GM19238 (cell line): ENCODE data around the gene COX7A2L.
"Not testable (repeated sequence)": the region's sequence is repeated elsewhere in the genome, so short reads cannot be mapped to it uniquely, and the experiment has no call there.

Experiments
- DNase-seq: peaks from one replicate; pipeline ENCODE4 v3.0.0; 2011; ENCODE audit warnings: low spot score; ENCODE audit not compliant: insufficient read length

COX7A2L gene

DNA sequence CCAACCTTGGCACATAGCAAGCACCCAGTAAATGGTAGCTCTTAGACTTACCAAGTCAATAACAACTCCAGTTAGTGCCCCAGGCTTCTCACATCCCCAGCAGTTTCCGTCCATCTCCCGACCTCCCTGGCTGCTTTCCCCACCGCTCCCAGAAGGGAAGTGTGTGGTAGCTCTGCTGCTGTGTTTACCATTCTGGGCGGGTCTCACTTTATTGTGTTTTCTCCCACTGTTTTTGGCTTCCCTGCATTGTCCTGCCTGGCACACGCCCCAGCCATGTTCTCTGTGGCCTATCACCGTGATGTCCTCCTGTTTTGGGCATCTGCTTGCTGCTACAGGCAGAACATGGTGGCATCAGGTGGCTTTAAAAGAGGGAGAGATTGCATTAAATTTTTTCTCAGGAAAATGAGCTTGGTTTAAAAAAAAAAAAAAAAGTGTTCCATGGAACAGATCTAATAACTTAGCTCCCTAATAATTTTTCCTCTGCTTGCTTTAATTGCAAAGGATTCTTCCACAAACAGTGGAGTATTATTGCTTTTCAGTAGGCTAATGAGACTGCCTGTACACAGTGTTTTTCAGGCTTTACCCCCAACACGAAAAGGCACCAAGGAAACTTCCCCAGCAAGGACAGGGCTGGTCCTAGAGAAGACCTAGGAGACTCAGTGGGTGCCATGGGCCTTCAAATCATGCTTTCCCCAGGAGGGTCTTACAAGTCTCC is 8.0 kb upstream of the COX7A2L start:
- DNase-seq = no peak

GRCh38 chr2:42367835-42368234 is 6.8 kb upstream of the COX7A2L start:
- DNase-seq = no peak

DNA sequence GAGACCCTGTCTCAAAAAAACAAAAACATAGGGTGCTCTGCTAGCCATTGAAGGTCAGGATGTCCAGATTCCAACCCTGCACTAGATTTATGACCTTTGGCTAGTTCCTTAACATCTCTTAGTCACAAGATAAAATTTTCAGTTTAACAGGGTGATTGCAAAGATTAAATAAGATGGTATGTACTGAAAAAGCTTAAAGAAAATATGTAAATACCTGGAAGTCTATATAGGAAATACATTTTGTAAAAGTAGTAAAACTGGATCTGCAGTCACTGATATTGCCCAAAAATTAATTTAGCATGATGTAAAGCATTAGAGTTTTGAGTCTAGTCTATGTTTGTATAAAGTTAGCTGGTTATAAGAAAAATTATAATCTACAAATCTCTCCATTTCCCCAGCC is 5.4 kb upstream of the COX7A2L start:
- DNase-seq = no peak

DNA sequence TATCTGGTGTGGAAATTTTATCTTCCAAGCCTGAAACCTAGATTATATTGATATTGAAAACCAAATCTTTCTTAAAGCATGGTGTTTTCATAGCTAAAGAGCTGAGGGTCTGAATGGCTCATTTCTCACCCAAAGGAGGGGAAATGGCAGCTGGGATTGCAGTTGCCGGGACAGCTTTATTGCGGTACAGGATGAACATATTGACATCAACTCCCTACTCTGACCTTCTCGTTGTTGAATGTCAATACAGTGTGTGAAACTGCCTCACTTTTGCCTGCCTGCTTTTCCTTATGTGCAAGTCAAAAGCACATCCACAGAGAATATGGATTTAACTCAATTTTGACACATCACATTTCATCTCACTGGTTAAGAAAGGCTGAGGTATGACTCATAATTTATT is 3.6 kb upstream of the COX7A2L start:
- no peak for DNase-seq

DNA sequence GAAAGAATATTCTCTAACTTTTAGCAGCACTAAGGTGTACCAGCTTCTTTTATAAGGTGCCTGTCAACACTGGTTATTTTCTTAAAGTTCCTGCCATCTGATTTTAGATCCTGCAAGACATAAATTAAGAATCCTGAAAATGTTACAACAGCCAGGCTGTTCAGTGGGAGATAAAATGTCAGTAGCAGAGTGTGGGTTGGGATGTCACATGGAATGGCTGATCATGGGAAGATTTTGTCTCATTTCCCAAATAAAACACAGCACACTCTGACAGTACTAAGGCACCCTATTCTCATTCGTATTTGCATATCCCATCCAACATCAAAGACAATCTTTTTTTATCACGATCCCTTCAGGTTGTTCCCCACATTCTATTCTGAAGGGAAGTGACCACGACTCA is 2.4 kb upstream of the COX7A2L start:
- DNase-seq = no peak

GRCh38 chr2:42361728-42362283 is 789 bp upstream of the COX7A2L start:
- no peak for DNase-seq

DNA sequence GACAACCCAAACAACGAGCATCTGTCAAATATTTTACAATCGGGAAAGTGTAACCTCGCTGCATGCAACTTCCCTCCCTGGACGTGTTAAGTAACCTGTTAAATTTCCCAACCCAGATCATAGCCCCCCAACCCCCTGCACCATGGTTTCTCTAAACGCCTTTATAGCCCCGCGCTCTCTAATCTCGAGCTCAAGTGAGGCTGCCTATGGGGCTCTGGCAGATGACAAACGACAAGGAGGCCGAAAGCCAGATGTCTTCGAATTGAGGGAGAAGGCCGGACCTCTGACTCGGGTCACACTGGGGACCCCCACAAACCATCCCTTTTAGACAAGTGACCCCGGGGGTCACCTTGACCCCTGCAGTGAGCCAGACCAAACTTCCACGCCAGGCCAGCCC is 526 bp downstream of the COX7A2L start:
- no peak for DNase-seq

GRCh38 chr2:42359965-42360483 is 993 bp downstream of the COX7A2L start:
- no peak for DNase-seq

- DNase-seq = no peak
These were observed 1.6 kb downstream of the COX7A2L start for GRCh38 chr2:42359304-42359964.

GRCh38 chr2:42353792-42354429 is 7.1 kb downstream of the COX7A2L start:
- no peak for DNase-seq

DNA sequence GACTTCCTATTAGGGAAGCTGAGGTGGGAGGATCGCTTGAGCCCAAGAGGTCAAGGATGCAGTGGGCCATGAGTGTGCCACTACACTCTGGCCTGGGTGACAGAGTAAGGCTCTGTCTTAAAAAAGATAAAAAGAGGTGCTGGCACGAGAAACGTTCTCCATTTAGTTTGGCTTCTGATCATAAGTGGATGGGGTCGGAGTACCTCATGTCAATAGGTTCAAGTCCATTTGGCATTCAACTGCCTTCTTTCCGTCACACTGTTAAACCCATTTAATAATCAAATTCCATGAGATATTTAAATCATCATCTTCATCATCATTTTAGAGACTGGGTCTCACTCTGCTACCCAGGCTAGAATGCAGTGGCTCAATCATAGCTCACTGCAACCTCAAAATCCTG is 9.2 kb downstream of the COX7A2L start:
- no peak for DNase-seq

GRCh38 chr2:42350434-42351063 is 10.5 kb downstream of the COX7A2L start:
- DNase-seq = no peak

DNA sequence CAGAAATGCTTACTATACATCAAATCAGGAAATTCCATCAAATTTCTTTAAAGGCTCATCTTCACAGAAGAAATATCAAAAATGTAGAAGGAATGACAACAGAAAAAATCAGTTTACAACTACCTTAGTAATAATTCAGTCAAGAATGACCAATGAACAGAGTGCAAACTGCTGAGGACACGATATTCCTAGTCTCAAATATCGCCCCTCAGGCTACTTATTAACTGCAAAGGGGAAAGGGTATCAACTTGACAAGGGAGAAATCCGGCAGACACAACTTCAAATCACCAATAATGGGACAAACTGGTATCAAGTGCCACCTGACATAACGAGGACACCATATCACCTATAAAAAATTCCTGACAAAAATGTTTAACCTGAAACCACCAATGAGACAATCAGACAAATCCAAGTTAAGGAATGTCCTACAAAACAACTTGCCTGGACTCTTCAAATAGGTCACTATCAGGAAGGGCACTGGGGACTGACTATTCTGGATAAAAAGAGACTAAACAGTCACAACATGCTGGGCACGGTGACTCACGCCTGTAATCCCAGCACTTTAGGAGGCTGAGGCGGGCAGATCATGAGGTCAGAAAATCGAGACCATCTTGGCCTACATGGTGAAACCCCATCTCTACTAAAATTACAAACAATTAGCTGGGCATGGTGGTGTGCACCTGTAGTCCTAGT is 12.8 kb downstream of the COX7A2L start:
- no peak for DNase-seq

GRCh38 chr2:42347518-42347917 is 13.5 kb downstream of the COX7A2L start:
- not testable (repeated sequence) for DNase-seq

DNA sequence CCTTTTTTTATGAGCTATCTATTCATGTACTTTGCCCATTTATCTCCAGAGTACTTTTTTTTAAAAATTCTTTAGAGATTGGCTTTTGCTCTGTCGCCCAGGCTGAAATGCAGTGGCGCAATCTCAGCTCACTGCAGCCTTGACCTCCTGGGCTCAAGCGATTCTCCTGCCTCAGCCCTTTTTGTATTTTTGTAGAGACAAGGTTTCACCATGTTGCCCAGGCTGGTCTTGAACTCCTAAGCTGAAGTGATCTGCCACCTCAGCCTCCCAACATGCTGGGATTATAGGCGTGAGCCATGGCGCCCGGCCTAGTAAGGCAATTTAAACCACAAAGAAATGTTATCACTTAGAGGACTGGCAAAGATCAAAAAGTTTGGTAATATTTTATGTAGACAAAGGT is 14.2 kb downstream of the COX7A2L start:
- DNase-seq = not testable (repeated sequence)

- DNase-seq = no peak
These were observed 15.0 kb downstream of the COX7A2L start for GRCh38 chr2:42345986-42346385.

GRCh38 chr2:42342795-42343241 is 18.2 kb downstream of the COX7A2L start:
- no peak for DNase-seq

GRCh38 chr2:42342061-42342794 is 18.8 kb downstream of the COX7A2L start:
- DNase-seq = no peak

DNA sequence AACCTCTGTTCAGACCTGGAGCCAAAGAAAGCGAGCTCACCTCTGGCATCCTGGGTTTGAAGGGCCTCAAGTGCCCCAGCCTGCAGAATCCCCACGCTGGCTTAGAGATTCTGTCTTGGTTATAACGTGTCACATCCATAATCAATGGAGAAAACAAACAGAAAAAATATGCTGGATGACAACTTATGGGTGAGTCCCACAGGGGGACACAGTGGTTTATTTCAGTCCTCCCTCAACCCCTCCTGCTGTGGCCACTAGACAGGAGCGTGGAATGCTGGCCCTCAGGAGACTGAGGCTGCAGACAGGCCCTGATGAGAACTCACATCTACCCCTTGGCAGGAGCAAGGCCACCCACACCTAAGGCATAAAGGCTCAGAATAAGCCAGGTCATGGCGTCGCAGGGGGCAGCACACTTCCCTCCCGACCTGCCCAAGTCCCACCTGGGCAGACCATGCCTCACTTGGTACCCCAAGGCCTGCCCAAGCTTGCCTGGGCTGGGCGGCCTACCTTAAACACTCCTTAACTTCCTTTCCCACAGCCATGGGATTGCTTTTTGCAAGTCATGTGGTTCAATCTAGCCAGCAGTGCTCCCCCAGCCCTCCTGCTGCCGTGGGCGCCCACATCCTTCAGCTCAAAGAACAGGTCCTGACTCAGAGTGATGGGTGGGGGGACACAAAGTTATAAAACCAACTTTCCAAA is 19.9 kb downstream of the COX7A2L start:
- no peak for DNase-seq
